ENCODE results near the gene ZDHHC22. TPM values are rescaled to one million over a fixed set of nuclear protein-coding genes. Genes with fewer than 3 reads are reported as not detected.

The ZDHHC22 gene
- total RNA-seq, 2 experiments from 2014 or later, result not detected

DNA sequence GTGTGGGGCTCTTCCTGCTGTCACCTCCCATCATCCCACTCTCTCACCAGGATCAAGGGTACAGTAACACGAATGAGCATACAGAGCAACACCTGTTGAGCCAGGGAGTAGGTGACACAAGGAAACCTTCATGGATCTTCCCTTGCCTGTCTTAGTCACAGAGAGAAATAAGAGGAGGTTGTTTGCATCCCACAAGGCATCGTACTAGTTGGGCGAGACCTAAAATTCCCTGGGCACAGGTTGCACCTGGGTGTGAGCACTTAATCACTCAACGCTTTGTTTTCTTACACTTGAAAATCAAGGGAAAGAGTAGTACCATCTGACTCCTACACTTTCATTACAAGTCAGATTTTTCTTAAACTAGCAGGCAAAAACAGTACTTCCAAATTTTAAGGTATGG is 27.0 kb downstream of the ZDHHC22 start:
- H3K27me3 ChIP-seq (ENCODE audit: control insufficient read depth in 1 of 2, insufficient read depth in 2 of 2, low read length in 2 of 2), result no peaks in the 10 kb centered on the region
- no peak for DNase-seq
- peaks cover 1% of the 10 kb centered on the region for H3K4me1 Mint-ChIP-seq (ENCODE audit: low read depth)
- H3K9me3 ChIP-seq (ENCODE audit: control insufficient read depth in 1 of 2, insufficient read depth in 1 of 2, low read length in 2 of 2), result no peaks in the 10 kb centered on the region
- no peaks in the 10 kb centered on the region for H3K27me3 Mint-ChIP-seq
- H3K4me3 Mint-ChIP-seq, result no peak overlapping the region
- no peak overlapping the region for H3K27ac Mint-ChIP-seq
- H3K4me1 ChIP-seq (ENCODE audit: insufficient read depth, low read length), result peaks cover 4% of the 10 kb centered on the region
- intact Hi-C loops (cut with DNase I, micrococcal nuclease), result no loop called here
- H3K9me3 Mint-ChIP-seq, result no peaks in the 10 kb centered on the region
- ChIA-PET POLR2A (no interaction called here), CTCF (no interaction called here)
- H3K4me3 ChIP-seq (ENCODE audit: low read length), result no peak overlapping the region
- ATAC-seq (ENCODE audit: poor library complexity), result no peak
- H3K36me3 Mint-ChIP-seq (ENCODE audit: low read depth), result peaks cover 70% of the 10 kb centered on the region
- peaks cover 45% of the 10 kb centered on the region for H3K36me3 ChIP-seq (ENCODE audit: insufficient read depth, low read length)
- TF ChIP-seq CTCF (IDR thresholded peaks at IDR 0.05), result no peak
- H3K27ac ChIP-seq (ENCODE audit: low read depth in 1 of 2, low read length in 2 of 2), result no peak overlapping the region

- Histone ChIP-seq H3K27me3 (ENCODE audit: control insufficient read depth in 1 of 2, insufficient read depth in 2 of 2, low read length in 2 of 2) (no peaks in the 10 kb centered on the region), H3K9me3 (ENCODE audit: control insufficient read depth in 1 of 2, insufficient read depth in 1 of 2, low read length in 2 of 2) (no peaks in the 10 kb centered on the region), H3K27ac (ENCODE audit: low read depth in 1 of 2, low read length in 2 of 2) (no peak overlapping the region), H3K36me3 (ENCODE audit: insufficient read depth, low read length) (peaks cover 52% of the 10 kb centered on the region), H3K4me3 (ENCODE audit: low read length) (no peak overlapping the region), H3K4me1 (ENCODE audit: insufficient read depth, low read length) (no peaks in the 10 kb centered on the region)
- ChIA-PET CTCF (no interaction called here), POLR2A (interaction anchor here (1.5 kb wide), 1 partner anchor 15 kb away, joined by 4 read pairs; the partner anchor contains the start of gene CIPC)
- intact Hi-C loops (cut with DNase I, micrococcal nuclease), result no loop called here
- no peak overlapping the region for H3K27ac Mint-ChIP-seq
- no peaks in the 10 kb centered on the region for H3K27me3 Mint-ChIP-seq
- no peaks in the 10 kb centered on the region for H3K4me1 Mint-ChIP-seq (ENCODE audit: low read depth)
- H3K36me3 Mint-ChIP-seq (ENCODE audit: low read depth), result peaks cover 79% of the 10 kb centered on the region
- H3K9me3 Mint-ChIP-seq, result no peaks in the 10 kb centered on the region
- H3K4me3 Mint-ChIP-seq, result no peak overlapping the region
- DNase-seq (no peak), ATAC-seq (ENCODE audit: poor library complexity) (no peak)
- no peak for TF ChIP-seq CTCF (IDR thresholded peaks at IDR 0.05)
Measured at GRCh38 chr14:77113644-77114043, 27.9 kb downstream of the ZDHHC22 start.

DNA sequence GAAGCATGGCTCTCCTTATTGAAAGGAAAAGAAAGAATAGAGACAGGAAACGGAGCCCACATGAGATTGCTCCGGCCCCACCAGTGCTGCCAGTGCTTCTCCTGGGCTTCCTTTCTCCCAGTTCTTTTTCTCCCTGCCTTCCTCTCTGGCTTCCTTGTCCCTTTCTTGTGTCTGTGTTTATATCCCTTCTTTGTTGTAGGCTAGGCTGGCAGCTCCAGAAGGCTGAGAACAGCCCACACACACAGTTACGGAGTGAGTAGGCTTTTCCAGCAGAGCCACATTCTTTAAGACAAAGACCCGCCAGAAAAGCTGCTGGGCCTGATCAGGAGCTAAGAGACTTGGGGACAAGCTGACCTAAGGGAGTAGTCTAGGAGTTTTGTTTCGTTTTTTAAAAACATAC is 30.6 kb downstream of the ZDHHC22 start:
- no peak for TF ChIP-seq CTCF (IDR thresholded peaks at IDR 0.05)
- intact Hi-C loops (cut with DNase I, micrococcal nuclease), result no loop called here
- no peaks in the 10 kb centered on the region for H3K27me3 Mint-ChIP-seq
- ChIA-PET POLR2A (no interaction called here), CTCF (interaction anchor here (0.7 to 2.0 kb wide), 3 partner anchors 7 to 16 kb away, joined by 3 to 4 read pairs (median 3); no protein-coding TSS in a partner anchor)
- Histone ChIP-seq H3K4me1 (ENCODE audit: insufficient read depth, low read length) (no peaks in the 10 kb centered on the region), H3K36me3 (ENCODE audit: insufficient read depth, low read length) (peaks cover 75% of the 10 kb centered on the region), H3K9me3 (ENCODE audit: control insufficient read depth in 1 of 2, insufficient read depth in 1 of 2, low read length in 2 of 2) (no peaks in the 10 kb centered on the region), H3K27me3 (ENCODE audit: control insufficient read depth in 1 of 2, insufficient read depth in 2 of 2, low read length in 2 of 2) (no peaks in the 10 kb centered on the region), H3K4me3 (ENCODE audit: low read length) (no peak overlapping the region), H3K27ac (ENCODE audit: low read depth in 1 of 2, low read length in 2 of 2) (no peak overlapping the region)
- H3K36me3 Mint-ChIP-seq (ENCODE audit: low read depth), result peaks cover 86% of the 10 kb centered on the region
- no peak overlapping the region for H3K4me3 Mint-ChIP-seq
- H3K27ac Mint-ChIP-seq, result no peak overlapping the region
- H3K9me3 Mint-ChIP-seq, result no peaks in the 10 kb centered on the region
- ATAC-seq (ENCODE audit: poor library complexity) (no peak), DNase-seq (no peak)
- H3K4me1 Mint-ChIP-seq (ENCODE audit: low read depth), result no peaks in the 10 kb centered on the region
